Activated CD4-positive, alpha-beta T cell treated with anti-CD3 and anti-CD28 coated beads for 36 hours (primary cell): ENCODE results near the gene CERT1. TPM values are rescaled to one million over a fixed set of nuclear protein-coding genes. Genes with fewer than 3 reads are reported as not detected.

Experiments used
- ATAC-seq: fragments of 200-7000 bp; cut with Tn5 transposase; one replicate; pipeline ENCODE4 v1.10.0; 2021; ENCODE audit warnings: mild to moderate bottlenecking, moderate library complexity
- CTCF ChIA-PET: fragments of 350-600 bp; sonication (Branson Sonifier 250); formaldehyde crosslinking; loops from one replicate; lab custom pipeline; 2021; ENCODE audit warnings: antibody characterized with exemption; lab: Charles Lee
- POLR2A ChIA-PET: fragments of 350-600 bp; sonication (Branson Sonifier 250); formaldehyde crosslinking; loops from one replicate; lab custom pipeline; 2021; ENCODE audit warnings: antibody characterized with exemption, inconsistent platforms; lab: Charles Lee
- DNase-seq: peaks from one replicate; pipeline ENCODE4 v3.0.0-alpha.2; 2020
- H3K27ac Mint-ChIP-seq: one replicate; pipeline ENCODE4 v1.8.0; 2021; ENCODE audit warnings: mixed read lengths
- H3K27me3 Mint-ChIP-seq: one replicate; pipeline ENCODE4 v1.8.0; 2021; ENCODE audit warnings: mixed read lengths
- H3K36me3 Mint-ChIP-seq: one replicate; pipeline ENCODE4 v1.8.0; 2021; ENCODE audit warnings: low read depth, mixed read lengths
- H3K4me1 Mint-ChIP-seq: one replicate; pipeline ENCODE4 v1.8.0; 2021; ENCODE audit warnings: mixed read lengths
- H3K4me3 Mint-ChIP-seq: one replicate; pipeline ENCODE4 v1.8.0; 2021; ENCODE audit warnings: mild to moderate bottlenecking, moderate library complexity, mixed read lengths
- H3K9me3 Mint-ChIP-seq: one replicate; pipeline ENCODE4 v1.8.0; 2021; ENCODE audit warnings: low read depth, mixed read lengths
- intact Hi-C, 2 experiments: fragments of 100-400 bp; cut with DNase I in 1 of 2; cut with micrococcal nuclease in 1 of 2; formaldehyde crosslinking; loops; one replicate each; pipeline versions ENCODE4 v1.14.2 to v1.15.1; 2022 to 2024; cut with DNase I, micrococcal nuclease
- total RNA-seq, 2 experiments: library from RNA; stranded (reverse); gene quantifications; one replicate each; pipeline ENCODE4 v1.2.3, GENCODE V29; 2021

CERT1 gene
- total RNA-seq, 2 experiments from 2014 or later: 21.6 to 24.5 TPM

GRCh38 chr5:75460942-75461610 is 50.4 kb downstream of the CERT1 start:
- H3K27me3 Mint-ChIP-seq: no peaks in the 10 kb centered on the region
- CTCF ChIA-PET: no interaction called here

GRCh38 chr5:75460532-75460931 is 50.9 kb downstream of the CERT1 start:
- ATAC-seq: no peak
- Mint-ChIP-seq H3K4me1 (peaks cover 32% of the 10 kb centered on the region), H3K27me3 (no peaks in the 10 kb centered on the region), H3K27ac (no peak overlapping the region), H3K36me3 (peaks cover 28% of the 10 kb centered on the region), H3K9me3 (no peaks in the 10 kb centered on the region), H3K4me3 (no peak overlapping the region)
- CTCF ChIA-PET: no interaction called here
- POLR2A ChIA-PET: no interaction called here
- intact Hi-C loops: no loop called here
- DNase-seq: no peak

More at GRCh38 chr5:75460942-75461610, 50.4 kb downstream of the CERT1 start:
- intact Hi-C loops: no loop called here
- H3K27ac Mint-ChIP-seq: no peak overlapping the region
- POLR2A ChIA-PET: no interaction called here
- DNase-seq: no peak
- H3K36me3 Mint-ChIP-seq: peaks cover 25% of the 10 kb centered on the region
- H3K4me1 Mint-ChIP-seq: peaks cover 36% of the 10 kb centered on the region
- no peak for ATAC-seq
- H3K4me3 Mint-ChIP-seq: no peak overlapping the region
- no peaks in the 10 kb centered on the region for H3K9me3 Mint-ChIP-seq

DNA sequence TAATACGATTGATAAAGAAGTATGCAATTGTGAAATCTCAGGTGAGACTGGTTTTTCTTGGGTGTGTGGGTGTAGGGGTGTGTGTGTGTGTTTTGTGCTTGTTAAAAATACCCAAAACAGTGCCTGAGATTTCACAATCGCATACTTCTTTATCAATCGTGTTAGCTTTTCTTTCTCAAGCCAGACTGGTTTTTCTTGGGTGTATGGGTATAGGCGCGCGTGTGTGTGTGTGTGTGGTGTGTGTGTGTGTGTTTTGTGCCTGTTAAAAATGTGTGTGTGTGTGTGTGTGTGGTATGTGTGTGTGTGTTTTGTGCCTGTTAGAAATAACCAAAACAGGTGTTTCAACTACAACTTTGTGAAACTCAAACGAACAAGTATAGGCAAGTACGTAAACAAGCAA is 53.7 kb downstream of the CERT1 start:
- ATAC-seq: no peak

DNA sequence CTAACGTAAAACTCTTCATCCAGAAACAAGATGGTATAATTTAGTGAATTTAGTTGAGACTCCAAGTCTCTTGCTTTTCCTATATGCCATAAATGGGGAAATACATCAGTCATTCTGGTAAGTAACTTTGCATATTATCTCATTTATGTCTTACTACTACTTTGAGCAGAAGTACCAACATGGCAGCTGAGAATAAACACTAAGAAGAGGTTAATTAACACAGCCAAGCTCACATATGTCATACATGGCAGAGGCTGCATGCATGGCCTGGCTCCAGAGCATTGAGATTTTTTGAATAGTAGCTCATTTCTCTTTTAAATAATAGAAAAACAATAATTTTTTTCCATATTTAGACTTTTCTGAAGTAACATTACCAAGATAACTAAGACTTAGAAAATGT is 54.3 kb downstream of the CERT1 start:
- intact Hi-C loops: no loop called here
- no peaks in the 10 kb centered on the region for H3K9me3 Mint-ChIP-seq
- no peaks in the 10 kb centered on the region for H3K27me3 Mint-ChIP-seq
- peaks cover 39% of the 10 kb centered on the region for H3K36me3 Mint-ChIP-seq
- POLR2A ChIA-PET: interaction anchor here (1.1 kb wide), 1 partner anchor 10 kb away, joined by 5 read pairs; no protein-coding TSS in a partner anchor
- H3K27ac Mint-ChIP-seq: no peak overlapping the region
- CTCF ChIA-PET: interaction anchor here (0.9 to 1.0 kb wide), 3 partner anchors 17 to 55 kb away, joined by 3 to 4 read pairs (median 3); no protein-coding TSS in a partner anchor
- no peak overlapping the region for H3K4me3 Mint-ChIP-seq
- H3K4me1 Mint-ChIP-seq: peaks cover 11% of the 10 kb centered on the region
- no peak for DNase-seq
- no peak for ATAC-seq

More for the DNA sequence above, 53.7 kb downstream of the CERT1 start:
- Mint-ChIP-seq H3K9me3 (no peaks in the 10 kb centered on the region), H3K4me1 (peaks cover 14% of the 10 kb centered on the region), H3K4me3 (no peak overlapping the region), H3K27ac (no peak overlapping the region), H3K27me3 (no peaks in the 10 kb centered on the region), H3K36me3 (peaks cover 43% of the 10 kb centered on the region)
- ChIA-PET CTCF (interaction anchor here (0.6 to 1.0 kb wide), 4 partner anchors 17 to 120 kb away, joined by 3 to 4 read pairs (median 3); partner anchors contain the start of gene HMGCR), POLR2A (interaction anchor here (1.1 kb wide), 1 partner anchor 9 kb away, joined by 5 read pairs; no protein-coding TSS in a partner anchor)
- DNase-seq: no peak
- intact Hi-C loops: no loop called here

GRCh38 chr5:75450069-75450468 is 61.4 kb downstream of the CERT1 start:
- CTCF ChIA-PET: no interaction called here
- H3K27me3 Mint-ChIP-seq: no peaks in the 10 kb centered on the region
- no peak overlapping the region for H3K4me3 Mint-ChIP-seq
- no peaks in the 10 kb centered on the region for H3K4me1 Mint-ChIP-seq
- DNase-seq (no peak), ATAC-seq (no peak)
- peaks cover 16% of the 10 kb centered on the region for H3K9me3 Mint-ChIP-seq
- no peak overlapping the region for H3K27ac Mint-ChIP-seq
- POLR2A ChIA-PET: no interaction called here
- intact Hi-C loops: no loop called here
- H3K36me3 Mint-ChIP-seq: peaks cover 47% of the 10 kb centered on the region

GRCh38 chr5:75446068-75446467 is 65.4 kb downstream of the CERT1 start:
- no peak overlapping the region for H3K4me3 Mint-ChIP-seq
- ATAC-seq (no peak), DNase-seq (no peak)
- no peak overlapping the region for H3K27ac Mint-ChIP-seq
- H3K4me1 Mint-ChIP-seq: no peaks in the 10 kb centered on the region
- intact Hi-C loops: no loop called here
- ChIA-PET CTCF (no interaction called here), POLR2A (no interaction called here)
- H3K36me3 Mint-ChIP-seq: peaks cover 37% of the 10 kb centered on the region
- H3K27me3 Mint-ChIP-seq: no peaks in the 10 kb centered on the region
- peaks cover 28% of the 10 kb centered on the region for H3K9me3 Mint-ChIP-seq

DNA sequence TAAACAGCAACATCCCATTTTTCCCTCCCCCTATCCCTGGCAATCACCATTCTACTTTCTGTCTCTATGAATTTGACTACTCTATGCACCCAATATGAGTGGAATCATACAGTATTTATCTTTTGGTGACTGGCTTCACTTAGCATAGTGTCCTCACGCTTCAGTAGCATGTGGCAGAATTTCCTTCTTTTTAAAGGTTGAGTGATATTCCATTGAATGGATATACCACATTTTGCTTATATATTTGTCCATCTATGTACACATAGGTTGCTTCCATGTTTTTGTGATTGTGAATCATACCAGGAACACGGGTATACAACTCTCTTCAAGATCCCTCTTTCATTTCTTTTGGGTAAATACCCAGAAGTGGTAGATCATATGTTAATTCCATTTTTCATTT is 69.9 kb downstream of the CERT1 start:
- POLR2A ChIA-PET: no interaction called here
- Mint-ChIP-seq H3K27me3 (no peaks in the 10 kb centered on the region), H3K36me3 (peaks cover 16% of the 10 kb centered on the region), H3K4me1 (peaks cover 4% of the 10 kb centered on the region), H3K9me3 (peaks cover 22% of the 10 kb centered on the region), H3K27ac (no peak overlapping the region), H3K4me3 (no peak overlapping the region)
- CTCF ChIA-PET: no interaction called here
- no peak for DNase-seq
- intact Hi-C loops: no loop called here
- no peak for ATAC-seq

GRCh38 chr5:75439276-75439675 is 72.2 kb downstream of the CERT1 start:
- CTCF ChIA-PET: interaction anchor here (0.5 kb wide), 1 partner anchor 9 kb away, joined by 4 read pairs; no protein-coding TSS in a partner anchor
- no peak overlapping the region for H3K27ac Mint-ChIP-seq

DNA sequence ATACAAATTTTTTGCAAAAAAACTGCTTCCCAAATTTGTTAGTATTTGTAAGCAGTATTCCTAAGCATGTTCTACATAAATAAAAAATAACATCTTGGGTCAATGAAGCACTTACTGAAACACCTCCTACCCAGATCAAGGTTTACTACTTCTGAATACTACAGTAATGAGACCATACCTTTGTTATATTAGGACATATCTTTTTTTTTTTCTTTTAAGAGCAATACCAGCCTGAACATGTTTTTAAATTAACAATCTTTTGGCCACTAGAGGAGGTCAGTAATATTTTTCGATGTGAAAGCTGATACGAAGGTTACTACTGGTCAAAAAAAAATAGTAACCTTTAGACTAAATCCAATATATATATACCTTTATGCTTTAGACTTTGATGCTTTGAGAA is 72.7 kb downstream of the CERT1 start:
- Mint-ChIP-seq H3K36me3 (peaks cover 3% of the 10 kb centered on the region), H3K27ac (no peak overlapping the region), H3K4me3 (no peak overlapping the region), H3K9me3 (peaks cover 11% of the 10 kb centered on the region), H3K27me3 (no peaks in the 10 kb centered on the region), H3K4me1 (peaks cover 11% of the 10 kb centered on the region)
- no peak for DNase-seq
- CTCF ChIA-PET: no interaction called here
- ATAC-seq: no peak
- POLR2A ChIA-PET: no interaction called here
- intact Hi-C loops: no loop called here

More at GRCh38 chr5:75439276-75439675, 72.2 kb downstream of the CERT1 start:
- Mint-ChIP-seq H3K4me1 (peaks cover 11% of the 10 kb centered on the region), H3K9me3 (peaks cover 11% of the 10 kb centered on the region), H3K36me3 (peaks cover 5% of the 10 kb centered on the region), H3K27me3 (no peaks in the 10 kb centered on the region), H3K4me3 (no peak overlapping the region)
- intact Hi-C loops: no loop called here
- DNase-seq (no peak), ATAC-seq (no peak)
- POLR2A ChIA-PET: no interaction called here

DNA sequence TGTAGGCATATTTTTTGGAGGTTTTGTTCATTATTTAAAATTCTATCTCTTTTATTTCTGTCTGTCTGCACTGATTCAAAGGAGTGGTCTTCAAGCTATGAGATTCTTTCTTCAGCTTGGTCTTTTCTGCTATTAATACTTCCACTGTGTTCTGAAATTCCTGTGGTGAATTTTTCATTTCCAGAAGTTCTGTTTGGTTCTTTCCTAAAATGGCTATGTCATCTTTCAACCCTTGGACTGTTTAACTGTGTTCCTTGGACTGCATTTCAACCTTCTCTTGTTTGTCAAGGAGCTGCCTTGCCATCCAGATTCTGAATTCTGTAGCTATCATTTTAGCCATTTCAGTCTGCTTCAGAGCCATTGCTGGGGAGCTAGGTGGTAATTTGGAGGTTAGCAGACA is 76.3 kb downstream of the CERT1 start:
- no peak for DNase-seq
- CTCF ChIA-PET: interaction anchor here (0.9 to 1.0 kb wide), 2 partner anchors 22 to 94 kb away, joined by 3 to 6 read pairs; no protein-coding TSS in a partner anchor
- no peak overlapping the region for H3K4me3 Mint-ChIP-seq
- peaks cover 4% of the 10 kb centered on the region for H3K36me3 Mint-ChIP-seq
- intact Hi-C loops: no loop called here
- no peak overlapping the region for H3K27ac Mint-ChIP-seq
- POLR2A ChIA-PET: interaction anchor here (0.7 kb wide), 1 partner anchor 27 kb away, joined by 3 read pairs; no protein-coding TSS in a partner anchor
- ATAC-seq: no peak
- peaks cover 11% of the 10 kb centered on the region for H3K4me1 Mint-ChIP-seq
- H3K27me3 Mint-ChIP-seq: no peaks in the 10 kb centered on the region
- no peaks in the 10 kb centered on the region for H3K9me3 Mint-ChIP-seq

GRCh38 chr5:75433814-75434506 is 77.5 kb downstream of the CERT1 start:
- ChIA-PET CTCF (interaction anchor here (1.0 kb wide), 1 partner anchor 93 kb away, joined by 6 read pairs; no protein-coding TSS in a partner anchor), POLR2A (no interaction called here)
- DNase-seq (no peak), ATAC-seq (no peak)
- Mint-ChIP-seq H3K4me1 (peaks cover 7% of the 10 kb centered on the region), H3K4me3 (no peak overlapping the region), H3K9me3 (no peaks in the 10 kb centered on the region), H3K27ac (no peak overlapping the region), H3K36me3 (peaks cover 4% of the 10 kb centered on the region), H3K27me3 (no peaks in the 10 kb centered on the region)
- intact Hi-C loops: no loop called here
